HG02981 (cell line): ENCODE results near the gene TBXT.
"Not testable (repeated sequence)": the region's sequence is repeated elsewhere in the genome, so short reads cannot be mapped to it uniquely, and the experiment has no call there.

Experiments used
- ATAC-seq: cut with Tn5 transposase; IDR thresholded peaks from one replicate; pipeline ENCODE4 v1.9.1; 2021; ENCODE audit warnings: mild to moderate bottlenecking, moderate library complexity; ENCODE audit not compliant: unreplicated experiment

Gene TBXT

GRCh38 chr6:166173281-166173951, 5.8 kb upstream of the TBXT start:
- no peak for ATAC-seq

- ATAC-seq: no peak
Measured at GRCh38 chr6:166172546-166172945, 4.9 kb upstream of the TBXT start.

GRCh38 chr6:166169549-166170421, 2.1 kb upstream of the TBXT start:
- no peak for ATAC-seq

GRCh38 chr6:166168616-166169548, 1.2 kb upstream of the TBXT start:
- ATAC-seq: no peak

- no peak for ATAC-seq
Measured at GRCh38 chr6:166167258-166167731, 356 bp downstream of the TBXT start.

- no peak for ATAC-seq
Measured at GRCh38 chr6:166166314-166167257, 1.1 kb downstream of the TBXT start.

- no peak for ATAC-seq
Measured at GRCh38 chr6:166165558-166166313, 1.9 kb downstream of the TBXT start.

- peak; percentile 74 for ATAC-seq
Measured at GRCh38 chr6:166162599-166163342, 4.9 kb downstream of the TBXT start.

- no peak for ATAC-seq
Measured at GRCh38 chr6:166157930-166158617, 9.6 kb downstream of the TBXT start.

GRCh38 chr6:166156942-166157341, 10.7 kb downstream of the TBXT start:
- ATAC-seq: no peak

GRCh38 chr6:166153966-166154365, 13.7 kb downstream of the TBXT start:
- ATAC-seq: no peak

- ATAC-seq: no peak
Measured at GRCh38 chr6:166152660-166153059, 15.0 kb downstream of the TBXT start.

GRCh38 chr6:166151798-166152197, 15.9 kb downstream of the TBXT start:
- no peak for ATAC-seq

GRCh38 chr6:166145751-166146150, 21.9 kb downstream of the TBXT start:
- ATAC-seq: no peak

- ATAC-seq: no peak
Measured at GRCh38 chr6:166143011-166143410, 24.6 kb downstream of the TBXT start.

GRCh38 chr6:166127624-166128472, 39.8 kb downstream of the TBXT start:
- ATAC-seq: no peak

- ATAC-seq: not testable (repeated sequence)
Measured at GRCh38 chr6:166123115-166123514, 44.5 kb downstream of the TBXT start.
